Vagina (tissue), 2 donors: ENCODE measurements around the gene MAP3K20.

Experiments used
- CTCF ChIP-seq, 3 experiments: fragments of 450-650 bp in 2 of 3; fragments of 200-600 bp in 1 of 3; sonication (generic) in 1 of 3; IDR thresholded peaks; one replicate each; pipeline ENCODE4 v1.5.1; 2017 to 2019; ENCODE audit warnings: antibody characterized with exemption in 3 of 3, mild to moderate bottlenecking in 2 of 3, moderate library complexity in 2 of 3
- POLR2A ChIP-seq, 2 donors: fragments of 450-650 bp; IDR thresholded peaks; one replicate each; pipeline ENCODE4 v1.6.1; 2017; ENCODE audit warnings: antibody characterized with exemption in 2 of 2, mild to moderate bottlenecking in 2 of 2, moderate library complexity in 2 of 2

- no peak for TF ChIP-seq CTCF (IDR thresholded peaks at IDR 0.05)
- no peak for TF ChIP-seq POLR2A (IDR thresholded peaks at IDR 0.05)
These were observed 179.0 kb downstream of the MAP3K20 start for GRCh38 chr2:173254659-173255058.
